OCI-M2 (cell line): ENCODE data around the gene MRC1.
"Not testable (repeated sequence)": the region's sequence is repeated elsewhere in the genome, so short reads cannot be mapped to it uniquely, and the experiment has no call there.

Source experiments
- DNase-seq: peaks from one replicate; lab custom pipeline; 2025; ENCODE audit not compliant: unreplicated experiment; lab: John Stamatoyannopoulos, UW

The MRC1 gene

DNA sequence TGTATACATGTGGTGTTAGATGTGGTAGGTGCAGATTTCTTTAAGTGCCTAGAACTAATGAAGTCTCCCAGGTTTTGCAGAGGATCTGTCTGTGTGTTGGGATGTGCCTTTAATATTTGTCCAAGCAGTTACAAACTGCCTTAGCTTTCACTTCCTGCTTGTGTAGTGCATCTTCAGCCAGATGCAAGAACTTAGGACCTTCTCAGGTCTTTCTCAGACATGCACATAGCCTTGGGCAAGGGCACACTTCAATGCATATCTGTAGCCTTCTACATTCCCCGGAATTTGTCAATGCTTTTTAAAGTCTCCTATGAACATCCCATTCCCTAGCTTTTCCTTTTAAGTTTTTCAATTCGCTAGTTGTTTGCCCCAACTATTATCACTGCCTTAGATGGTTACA, 95.4 kb downstream of the MRC1 start:
- DNase-seq = no peak

DNA sequence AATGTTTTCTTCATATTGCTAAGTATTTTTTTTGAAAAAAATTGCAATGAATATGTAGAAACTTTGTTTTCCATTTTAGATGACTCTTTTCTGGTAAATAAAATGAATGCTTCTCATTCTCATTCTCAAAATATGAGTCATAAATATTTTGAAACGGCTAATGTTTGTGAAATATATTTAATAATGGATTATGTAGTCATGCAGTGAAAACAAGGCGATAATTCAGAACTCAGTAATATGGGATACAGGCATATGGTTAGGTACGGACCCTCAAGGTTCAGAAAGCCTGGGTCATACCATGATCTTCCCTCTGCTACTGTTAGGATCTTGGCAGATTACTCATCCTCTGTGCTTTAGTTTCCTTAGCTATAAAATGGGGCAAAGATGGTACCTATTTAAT, 96.3 kb downstream of the MRC1 start:
- no peak for DNase-seq

DNA sequence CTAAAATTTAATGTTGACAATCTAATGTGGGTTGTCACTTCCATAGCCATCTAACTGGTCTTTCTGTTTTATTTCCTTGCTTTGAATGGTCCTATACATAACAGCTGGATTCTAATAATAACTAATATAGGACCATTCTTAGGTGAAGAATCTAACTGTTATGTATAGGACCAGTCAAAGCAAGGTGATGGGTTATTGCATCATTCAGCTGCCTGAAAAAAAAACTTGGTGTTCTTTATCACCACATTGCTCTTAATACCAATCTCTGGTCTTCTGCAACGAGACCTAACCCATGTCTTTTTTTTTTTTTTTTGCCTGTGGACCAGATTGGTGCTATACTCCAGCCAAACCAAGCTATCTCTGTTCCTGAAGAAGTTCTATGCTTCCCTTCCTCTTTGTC, 96.9 kb downstream of the MRC1 start:
- no peak for DNase-seq

DNA sequence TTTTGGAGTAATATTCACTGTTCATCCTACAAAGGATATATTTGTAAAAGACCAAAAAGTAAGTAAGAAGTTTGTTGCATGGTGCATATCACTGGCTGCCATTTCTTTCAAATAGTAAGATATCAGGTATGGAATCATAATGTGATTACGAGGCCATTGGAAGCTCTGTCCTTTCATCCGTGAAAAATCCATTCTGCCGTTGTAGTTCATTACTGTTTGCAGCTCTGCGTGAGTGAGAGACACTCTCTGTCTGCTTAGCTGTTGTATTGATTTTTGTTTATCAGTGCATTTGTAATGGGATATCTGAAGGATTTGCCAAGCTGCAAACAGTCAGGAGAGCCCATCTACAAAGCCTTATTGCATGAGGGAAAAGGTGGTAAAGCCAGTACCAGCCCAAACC, 98.5 kb downstream of the MRC1 start:
- no peak for DNase-seq

DNA sequence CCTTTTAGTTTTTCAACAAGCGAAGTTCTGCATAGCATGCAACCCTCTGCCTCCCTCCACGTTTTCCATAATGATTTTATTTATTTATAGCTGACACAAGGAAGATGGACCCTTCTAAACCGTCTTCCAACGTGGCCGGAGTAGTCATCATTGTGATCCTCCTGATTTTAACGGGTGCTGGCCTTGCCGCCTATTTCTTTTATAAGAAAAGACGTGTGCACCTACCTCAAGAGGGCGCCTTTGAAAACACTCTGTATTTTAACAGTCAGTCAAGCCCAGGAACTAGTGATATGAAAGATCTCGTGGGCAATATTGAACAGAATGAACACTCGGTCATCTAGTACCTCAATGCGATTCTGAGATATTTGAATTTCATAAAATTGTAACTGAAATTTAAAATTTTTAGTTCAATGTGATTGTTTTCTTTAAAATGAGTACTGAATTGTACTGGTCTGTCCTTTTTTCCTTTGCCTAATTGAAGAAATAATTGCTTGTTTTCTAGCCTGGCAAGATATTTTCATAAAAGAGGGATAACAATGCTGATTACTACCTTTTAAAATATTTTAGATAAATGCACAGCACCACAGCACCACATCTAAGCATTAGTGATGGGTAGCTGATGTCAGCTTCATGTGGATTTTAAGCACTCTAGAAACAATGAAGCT, 101.1 kb downstream of the MRC1 start:
- DNase-seq = no peak

DNA sequence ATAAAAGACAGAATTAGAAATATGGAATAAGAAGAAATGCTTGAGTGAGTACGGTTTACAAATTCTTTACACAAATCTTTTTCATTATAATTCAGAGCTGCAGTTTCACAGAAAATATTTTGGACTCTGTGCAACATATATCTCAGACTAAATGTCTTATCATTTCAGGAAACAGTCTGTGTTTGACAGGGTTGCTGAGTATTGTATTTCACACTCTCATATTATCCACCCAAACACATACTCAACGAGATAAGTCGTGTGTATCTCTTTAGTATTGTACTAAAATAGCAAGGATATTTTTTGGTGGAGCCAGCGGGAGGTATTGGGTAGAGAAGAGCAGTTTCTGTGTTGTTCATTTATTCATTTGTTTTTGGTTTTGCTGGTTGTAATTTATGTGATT, 103.6 kb downstream of the MRC1 start:
- no peak for DNase-seq

DNA sequence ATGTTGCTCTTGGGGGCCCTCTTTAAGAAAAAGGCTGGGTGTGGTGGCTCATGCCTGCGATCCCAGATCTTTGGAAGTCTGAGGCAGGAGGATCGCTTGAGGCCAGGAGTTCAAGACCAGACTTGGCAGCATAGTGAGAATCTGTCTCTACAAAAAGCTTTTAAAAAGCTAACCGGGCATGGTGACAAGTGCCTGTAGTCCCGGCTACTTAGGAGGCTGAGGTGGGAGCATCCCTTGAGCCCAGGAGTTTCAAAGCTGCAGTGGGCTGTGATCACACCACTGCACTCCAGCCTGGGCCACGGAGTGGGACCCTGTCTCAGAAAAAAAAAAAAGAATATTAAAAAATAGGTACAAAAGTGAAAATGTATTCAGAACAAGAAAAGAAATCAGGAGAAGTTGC, 104.5 kb downstream of the MRC1 start:
- no peak for DNase-seq

DNA sequence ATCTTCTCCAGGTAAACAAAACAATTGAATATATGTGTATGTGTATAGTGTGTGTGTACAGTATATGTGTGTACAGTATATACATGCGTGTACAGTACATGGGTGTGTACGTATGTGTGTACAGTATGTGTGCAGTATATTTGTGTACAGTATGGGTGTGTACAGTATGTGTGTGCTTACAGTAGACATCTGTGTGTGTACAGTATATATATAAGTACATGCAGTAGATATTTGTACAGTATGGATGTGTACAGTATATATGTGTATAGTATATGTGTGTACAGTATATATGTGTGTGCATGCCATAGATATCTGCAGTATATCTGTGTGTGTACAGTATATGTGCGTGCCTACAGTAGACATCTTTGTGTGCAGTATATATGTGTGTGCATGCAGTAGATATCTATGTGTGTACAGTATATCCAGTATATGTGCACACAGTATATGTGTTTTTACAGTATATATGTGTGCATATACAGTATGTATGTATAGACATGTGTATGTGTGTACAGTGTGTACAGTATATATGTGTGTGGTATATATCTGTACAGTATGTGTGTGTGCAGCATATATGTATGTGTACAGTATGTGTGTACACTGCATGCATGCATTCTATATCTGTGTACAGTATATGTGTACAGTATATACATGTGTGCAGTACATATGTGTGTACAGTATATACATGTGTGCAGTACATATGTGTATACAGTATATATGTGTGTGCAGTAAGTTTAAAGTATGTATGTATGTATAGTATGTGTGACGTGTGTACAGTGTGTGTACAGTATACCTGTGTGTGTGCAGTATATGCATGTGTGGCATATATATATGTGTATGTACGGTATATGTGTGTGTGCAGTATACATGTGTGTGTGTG, 105.3 kb downstream of the MRC1 start:
- DNase-seq = no peak

DNA sequence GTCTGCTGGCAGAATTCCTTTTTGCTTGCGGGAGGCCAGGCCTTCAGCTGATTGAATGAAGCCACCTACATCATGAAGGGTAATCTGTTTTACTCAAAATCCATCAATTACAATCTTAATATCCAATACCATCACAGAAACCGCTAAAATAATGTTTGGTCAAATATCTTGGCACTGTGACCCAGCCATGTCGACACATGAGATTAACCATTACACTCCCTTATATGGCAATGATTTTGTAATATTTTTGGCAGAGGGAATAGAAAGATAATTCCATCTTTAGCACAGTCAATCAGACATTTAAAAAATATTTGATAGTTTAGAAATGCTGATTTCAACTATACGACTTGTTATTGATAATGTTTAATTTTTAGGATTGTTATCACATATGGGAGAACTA, 106.0 kb downstream of the MRC1 start:
- no peak for DNase-seq

DNA sequence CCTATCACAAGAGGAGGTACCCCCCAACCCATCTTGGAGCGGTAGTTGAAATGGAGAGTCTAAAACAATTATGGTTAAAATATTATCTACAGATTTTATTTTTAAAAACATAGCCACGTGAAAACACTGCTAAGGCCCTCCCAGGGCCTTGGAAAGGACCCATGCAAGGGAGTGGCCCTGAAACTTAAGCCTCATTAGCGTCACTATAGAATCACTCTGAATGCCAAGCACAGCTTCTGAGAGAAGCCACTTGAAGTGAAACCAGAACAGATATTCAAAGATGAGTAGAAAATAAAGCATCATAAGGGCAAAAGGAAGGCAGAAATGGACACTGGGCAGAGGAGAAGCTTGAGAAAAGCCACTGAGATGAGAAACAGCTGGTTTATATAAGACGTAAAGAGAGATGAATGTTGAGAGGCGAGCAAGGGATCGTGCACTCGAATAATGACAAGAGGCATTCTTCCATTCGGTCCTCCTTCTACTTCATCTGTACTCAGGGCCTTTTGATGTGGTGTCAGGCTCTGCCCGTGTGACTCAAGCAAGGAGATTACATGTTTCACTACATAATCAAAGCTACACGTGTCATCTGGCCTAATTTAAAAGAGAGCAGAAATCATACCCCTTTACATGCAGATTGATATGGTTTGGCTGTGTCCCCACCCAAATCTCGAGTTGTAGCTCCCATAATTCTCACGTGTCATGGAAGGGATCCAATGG, 109.2 kb downstream of the MRC1 start:
- DNase-seq = no peak

DNA sequence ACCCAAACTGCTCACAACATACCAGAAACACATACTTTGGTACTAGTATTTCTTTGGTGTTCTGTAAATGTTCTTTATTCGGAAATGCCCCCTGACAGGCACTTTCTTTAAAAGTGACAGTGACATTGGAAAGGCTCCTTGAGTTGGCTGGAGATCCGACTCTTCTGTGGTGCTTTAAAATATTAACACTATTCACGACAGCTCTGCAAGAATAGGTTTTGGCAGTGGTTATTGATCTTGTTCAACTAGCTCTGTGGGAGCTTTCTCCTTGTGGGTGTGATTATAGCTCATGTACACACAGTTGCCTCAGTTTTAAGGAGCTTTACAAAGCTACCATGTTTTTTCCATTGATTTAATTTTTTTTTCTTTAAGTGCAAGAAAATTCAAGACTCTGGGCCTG, 112.2 kb downstream of the MRC1 start:
- DNase-seq = no peak

DNA sequence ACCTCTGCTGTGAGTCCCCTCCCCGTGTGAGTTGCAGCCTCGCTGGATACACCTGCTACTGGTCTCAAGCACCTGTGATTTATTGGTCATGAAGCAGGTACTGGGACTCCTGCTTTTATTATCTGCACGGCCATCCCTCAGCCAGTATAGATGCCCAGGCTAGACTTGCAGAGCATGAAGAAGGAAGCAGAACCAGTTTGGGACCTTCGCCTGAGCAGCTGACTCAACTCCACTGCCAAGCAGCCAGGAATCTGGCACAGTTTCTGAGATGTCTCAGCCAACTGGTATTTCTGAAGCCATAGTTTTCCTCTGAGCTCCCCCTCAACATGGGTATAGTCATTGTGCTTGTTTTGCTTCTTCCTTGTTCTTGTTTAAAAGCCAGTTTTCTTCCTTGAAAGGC, 114.6 kb downstream of the MRC1 start:
- no peak for DNase-seq

DNA sequence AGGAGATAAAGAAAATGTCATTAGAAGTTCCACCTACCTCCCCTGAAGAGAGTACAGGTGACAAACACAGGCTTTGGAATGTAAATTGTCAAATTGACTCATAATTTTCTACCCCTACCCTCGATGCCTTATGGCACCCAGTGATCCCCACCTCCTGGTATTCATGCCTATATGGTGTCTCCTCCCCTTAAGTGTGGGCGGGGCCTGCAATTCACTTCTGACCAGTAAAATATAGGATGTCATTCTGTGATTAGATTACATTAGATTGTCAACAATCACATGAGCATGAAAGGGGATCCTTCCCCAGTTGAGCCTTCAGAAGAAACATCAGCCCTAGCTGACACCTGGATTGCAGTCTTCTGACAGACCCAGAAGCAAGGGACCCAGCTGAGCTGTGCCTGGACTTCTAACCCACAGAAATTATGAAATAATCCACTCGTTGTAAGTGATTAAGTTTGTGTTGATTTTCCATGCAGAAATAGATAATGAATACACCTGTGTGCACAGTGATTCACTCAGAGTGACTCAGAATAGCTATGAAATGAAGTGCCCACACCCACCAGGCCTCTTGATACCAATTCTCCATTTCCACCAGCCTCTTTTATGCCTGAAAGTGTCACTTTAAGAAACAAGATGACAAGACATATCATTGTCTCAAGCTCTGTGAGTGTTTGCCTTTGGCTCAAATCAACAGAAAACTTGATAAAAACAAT, 134.0 kb downstream of the MRC1 start:
- no peak for DNase-seq

DNA sequence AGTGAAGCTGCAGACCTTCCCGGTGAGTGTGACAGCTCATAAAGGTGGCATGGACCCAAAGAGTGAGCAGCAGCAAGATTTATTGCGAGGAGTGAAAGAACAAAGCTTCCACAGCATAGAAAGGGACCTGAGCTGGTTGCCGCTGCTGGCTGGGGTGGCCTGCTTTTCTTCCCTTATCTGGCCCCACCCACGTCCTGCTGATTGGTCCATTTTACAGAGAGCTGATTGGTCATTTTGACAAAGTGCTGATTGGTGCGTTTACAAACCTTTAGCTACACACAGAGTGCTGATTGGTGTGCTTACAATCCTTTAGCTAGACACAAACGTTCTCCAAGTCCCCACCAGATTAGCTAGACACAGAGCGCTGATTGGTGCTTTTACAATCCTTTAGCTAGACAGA, 141.1 kb downstream of the MRC1 start:
- not testable (repeated sequence) for DNase-seq

DNA sequence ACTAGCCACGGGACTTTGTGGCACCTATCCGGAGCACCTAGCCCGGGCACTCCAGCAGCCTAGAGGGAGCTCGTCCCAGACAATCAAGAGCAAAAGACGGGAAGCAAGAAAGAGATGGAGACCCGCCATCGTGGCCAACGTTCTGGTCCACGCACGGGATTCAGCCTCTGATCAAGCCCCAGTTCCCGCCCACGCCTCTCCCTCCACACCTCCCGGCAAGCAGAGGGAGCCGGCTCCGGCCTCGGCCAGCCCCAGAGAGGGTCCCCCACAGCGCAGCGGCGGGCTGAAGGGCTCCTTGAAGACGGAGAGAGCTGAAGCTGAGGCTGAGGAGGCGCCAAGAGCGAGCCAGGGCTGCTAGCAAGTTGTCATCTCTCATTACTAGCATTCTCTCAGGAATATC, 141.6 kb downstream of the MRC1 start:
- no peak for DNase-seq

DNA sequence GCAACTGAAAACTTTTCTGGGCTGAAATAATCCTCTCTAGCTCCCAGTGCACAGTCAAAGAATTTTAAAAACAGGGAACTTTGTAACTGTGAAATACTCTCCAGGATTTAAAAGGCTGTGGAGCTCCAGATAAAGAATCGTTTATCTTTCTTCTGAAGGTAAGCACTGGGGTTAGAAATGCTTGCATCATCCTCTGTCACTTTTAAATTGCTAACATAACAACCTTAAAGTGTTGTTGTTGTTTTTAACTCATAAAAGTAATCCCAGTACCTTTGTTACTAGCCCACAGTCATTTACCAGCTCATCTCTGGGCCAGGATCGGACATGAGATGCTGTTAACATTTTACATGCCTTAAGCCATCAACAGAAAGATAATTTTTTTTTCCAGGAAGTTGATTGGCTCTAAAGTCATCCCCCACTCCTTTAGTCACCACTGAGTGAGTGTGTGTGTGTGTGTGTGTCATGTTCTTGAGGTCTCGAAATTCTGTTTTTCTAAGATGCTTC, 142.8 kb downstream of the MRC1 start, which contains the start of gene SLC39A12:
Gene SLC39A12, plus strand, starts transcription at position 51 of the 504 bp plus-strand sequence. CDS start 1,359 bp downstream, outside the sequence.
- DNase-seq = no peak

DNA sequence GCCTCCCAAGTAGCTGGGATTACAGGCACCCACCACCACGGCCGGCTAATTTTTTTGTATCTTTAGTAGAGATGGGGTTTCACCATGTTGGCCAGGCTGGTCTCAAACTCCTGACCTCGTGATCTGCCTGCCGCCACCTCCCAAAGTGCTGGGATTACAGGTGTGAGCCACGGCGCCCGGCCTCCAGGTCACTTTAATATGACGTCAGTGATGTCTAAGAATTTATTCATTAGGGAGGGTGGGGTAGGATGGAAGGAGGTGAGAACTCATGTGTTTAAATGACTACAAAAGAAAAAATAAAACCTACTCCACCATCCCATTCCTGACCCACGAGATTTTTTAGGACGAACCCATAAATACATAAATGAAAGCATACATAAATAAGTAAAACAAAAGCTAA, 145.2 kb downstream of the MRC1 start:
- DNase-seq = not testable (repeated sequence)

DNA sequence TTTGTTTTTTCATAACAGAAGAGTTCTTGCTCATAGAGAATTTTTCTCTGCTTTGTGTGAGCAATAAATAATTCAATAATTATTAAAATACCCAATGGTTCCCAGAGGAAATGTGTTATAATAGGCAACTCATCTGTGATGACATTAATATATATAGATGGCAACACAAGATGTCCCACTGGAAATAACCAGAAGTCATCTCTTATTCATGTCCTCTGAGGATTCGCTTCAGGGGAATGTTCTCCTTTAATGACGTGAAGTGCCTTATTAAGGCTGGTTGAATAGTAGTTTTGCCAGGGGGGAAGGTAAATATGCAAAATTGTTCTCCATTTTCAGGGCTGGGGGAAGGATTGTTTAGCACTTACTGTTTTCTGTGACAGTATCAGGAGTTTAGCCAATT, 145.7 kb downstream of the MRC1 start:
- DNase-seq = no peak

DNA sequence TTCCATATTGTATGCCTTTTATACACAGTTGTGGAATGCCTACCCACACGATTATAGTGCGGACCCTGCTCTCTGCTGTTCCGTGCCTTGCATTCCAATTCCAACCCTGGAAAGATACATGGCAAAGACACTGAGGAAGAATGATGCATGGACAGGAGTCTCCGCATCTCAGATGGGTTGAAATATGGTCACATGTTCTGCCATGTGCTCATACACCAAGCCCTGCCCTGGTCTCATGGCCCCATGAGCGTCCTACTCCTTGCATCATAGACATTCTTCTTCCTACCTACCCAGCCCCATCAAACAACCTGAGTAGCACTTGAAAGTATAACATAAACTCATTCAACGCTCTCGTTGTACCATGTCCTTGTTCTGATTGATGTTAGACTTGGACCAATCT, 148.9 kb downstream of the MRC1 start:
- DNase-seq = no peak

DNA sequence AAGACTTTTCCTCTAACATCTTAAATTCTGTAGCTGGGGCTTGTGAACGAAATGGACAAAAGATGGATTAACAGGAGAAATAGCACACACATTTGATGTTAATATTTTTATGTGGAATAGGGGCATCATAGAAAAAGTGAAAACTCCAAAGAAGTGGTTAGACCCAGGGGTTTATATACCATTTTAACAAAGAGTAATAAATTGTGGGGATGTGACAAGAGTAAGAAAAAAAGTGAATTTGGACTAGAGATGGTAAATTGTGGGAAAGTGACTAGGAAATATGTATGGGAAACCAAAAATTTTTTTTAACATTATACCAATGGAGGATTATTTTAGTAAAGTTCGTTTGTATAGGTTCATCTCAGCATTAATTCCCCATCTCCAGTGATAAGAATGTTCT, 150.7 kb downstream of the MRC1 start:
- DNase-seq = no peak
